Stimulated activated CD4-positive, alpha-beta T cell treated with anti-CD3 and anti-CD28 coated beads, TNF-alpha, amount 100 ng/mL, for 48 hours (primary cell): ENCODE data around the gene KCNAB2.
A peak's percentile ranks its signal among the peaks of the same experiment; 100 is the strongest.

ENCODE experiments used
- DNase-seq, 3 donors: peaks; one replicate each; pipeline ENCODE4 v3.0.0-alpha.2; 2020; ENCODE audit warnings: low read depth in 3 of 3

The KCNAB2 gene

GRCh38 chr1:6030547-6031261 is 15.0 kb upstream of the KCNAB2 start:
- no peak for DNase-seq

- no peak for DNase-seq
These were observed 12.6 kb upstream of the KCNAB2 start for GRCh38 chr1:6033124-6033523.

- no peak for DNase-seq
These were observed 11.5 kb upstream of the KCNAB2 start for GRCh38 chr1:6033986-6034749.

- DNase-seq, result no peak
These were observed 11.0 kb upstream of the KCNAB2 start for GRCh38 chr1:6034750-6035096.

GRCh38 chr1:6035303-6035702 is 10.4 kb upstream of the KCNAB2 start:
- no peak for DNase-seq

- DNase-seq, result no peak
These were observed 10.0 kb upstream of the KCNAB2 start for GRCh38 chr1:6035719-6036118.

GRCh38 chr1:6037338-6037762 is 8.3 kb upstream of the KCNAB2 start:
- no peak for DNase-seq

GRCh38 chr1:6038603-6039002 is 7.1 kb upstream of the KCNAB2 start:
- DNase-seq, result no peak

- DNase-seq, result no peak
These were observed 6.7 kb upstream of the KCNAB2 start for GRCh38 chr1:6039031-6039430.

- no peak for DNase-seq
These were observed 5.2 kb upstream of the KCNAB2 start for GRCh38 chr1:6040444-6040843.

- no peak for DNase-seq
These were observed 4.8 kb upstream of the KCNAB2 start for GRCh38 chr1:6040861-6041415.

GRCh38 chr1:6041432-6042062 is 4.1 kb upstream of the KCNAB2 start:
- DNase-seq, result no peak

- no peak for DNase-seq
These were observed 2.1 kb upstream of the KCNAB2 start for GRCh38 chr1:6043561-6043960.

GRCh38 chr1:6044481-6045109 is 1.1 kb upstream of the KCNAB2 start:
- no peak for DNase-seq

GRCh38 chr1:6045110-6045502 is 582 bp upstream of the KCNAB2 start:
- DNase-seq, result no peak

GRCh38 chr1:6046279-6046678 is 591 bp downstream of the KCNAB2 start:
- no peak for DNase-seq

GRCh38 chr1:6048179-6048867 is 2.6 kb downstream of the KCNAB2 start:
- no peak for DNase-seq

- DNase-seq, result no peak
These were observed 3.7 kb downstream of the KCNAB2 start for GRCh38 chr1:6049419-6049818.

GRCh38 chr1:6051423-6051822 is 5.7 kb downstream of the KCNAB2 start:
- no peak for DNase-seq

GRCh38 chr1:6052543-6053205 is 7.0 kb downstream of the KCNAB2 start:
- DNase-seq, result peak in 1 of 3 donors; percentile 11

- DNase-seq, result no peak
These were observed 7.5 kb downstream of the KCNAB2 start for GRCh38 chr1:6053206-6053546.
